Hematopoietic multipotent progenitor cell treated with erythropoietin and hydrocortisone succinate and interleukin-3 and kit ligand, for 17 days (in vitro differentiated cells): ENCODE results near the gene JHY.
"Not testable (repeated sequence)": the region's sequence is repeated elsewhere in the genome, so short reads cannot be mapped to it uniquely, and the experiment has no call there.

Source experiments
- DNase-seq: peaks from one replicate; pipeline ENCODE4 v3.0.0-alpha.2; 2015; ENCODE audit warnings: low spot score

Gene JHY

DNA sequence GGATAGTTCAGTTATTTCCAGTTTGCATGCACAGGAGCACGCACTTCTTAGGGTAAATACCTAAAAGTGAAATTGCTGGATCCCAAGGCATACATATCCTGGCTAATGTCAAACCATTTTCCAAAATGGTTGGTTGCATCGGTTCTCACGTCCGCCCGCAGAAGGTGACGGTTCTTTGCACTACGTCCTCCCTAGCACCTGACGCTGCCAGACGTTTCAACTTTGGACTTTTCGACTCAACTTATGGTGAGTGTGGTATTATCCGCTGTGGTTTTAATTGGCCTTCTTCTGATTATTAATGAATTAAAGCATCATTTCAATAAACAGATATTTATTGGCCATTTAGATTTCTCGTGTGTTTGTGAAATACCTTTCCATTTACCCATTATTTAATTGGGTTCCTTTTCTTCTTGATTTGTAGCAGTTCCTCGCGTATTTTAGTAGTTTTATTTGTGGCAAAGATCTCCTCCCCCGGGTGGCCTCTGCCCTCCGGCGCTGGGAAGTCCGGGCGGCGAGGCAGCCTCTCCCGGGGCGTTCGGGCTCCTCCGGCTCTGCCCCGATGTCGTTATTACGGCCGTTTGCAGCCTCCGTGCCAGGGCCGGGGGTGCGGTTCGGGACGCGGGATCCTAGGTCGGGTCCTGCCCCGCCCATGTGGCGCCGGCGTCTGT lies at the start of gene JHY:
Gene JHY, plus strand, starts transcription at position 571 of the 668 bp plus-strand sequence. CDS start 3,091 bp downstream, outside the sequence.
- no peak for DNase-seq

DNA sequence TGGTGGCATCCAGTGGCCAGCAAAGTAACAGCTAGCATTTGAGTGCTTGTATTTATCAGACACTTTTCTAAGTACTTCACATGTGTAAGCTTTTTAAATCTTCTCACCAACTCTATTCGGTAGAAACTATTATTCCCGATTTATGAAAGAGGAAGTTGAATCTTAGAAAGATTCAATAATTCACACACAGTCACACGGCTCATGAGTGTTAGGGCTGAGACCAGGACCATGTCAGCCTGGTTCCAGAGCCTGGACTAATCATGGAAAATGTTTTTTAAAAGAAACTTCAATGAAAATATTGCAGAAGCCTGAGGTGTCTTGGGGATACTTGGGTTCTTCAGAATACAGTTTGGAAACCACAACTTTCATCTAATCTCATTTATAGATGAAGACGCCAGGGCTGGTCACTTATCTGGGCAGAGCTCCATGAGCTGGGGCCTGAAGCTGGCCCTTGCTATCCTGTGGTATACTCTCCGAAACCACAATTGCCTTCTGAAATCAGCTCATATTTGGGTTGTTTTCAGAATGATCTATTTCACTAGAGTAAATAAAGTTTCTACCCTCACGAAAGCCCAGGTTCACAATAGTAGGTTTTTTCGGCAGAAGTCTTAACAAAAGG lies 48.6 kb upstream of the JHY start:
- no peak for DNase-seq

DNA sequence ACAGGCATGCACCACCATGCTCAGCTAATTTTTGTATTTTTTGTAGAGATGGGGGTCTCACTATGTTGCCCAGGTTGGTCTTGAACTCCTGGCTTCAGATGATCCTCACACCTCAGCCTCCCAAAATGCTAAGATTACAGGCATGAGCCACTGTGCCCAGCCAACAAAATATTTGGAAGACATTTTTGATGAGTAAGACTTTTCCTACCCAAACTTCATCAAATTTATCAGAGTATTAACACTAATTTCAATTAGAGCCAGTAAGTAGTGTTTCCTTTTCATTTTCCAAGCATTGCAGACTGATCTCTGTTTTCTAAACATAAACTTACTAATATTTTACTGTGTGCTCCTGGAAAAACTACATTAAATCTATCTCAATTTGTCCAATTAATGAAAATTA lies 45.6 kb upstream of the JHY start:
- no peak for DNase-seq

DNA sequence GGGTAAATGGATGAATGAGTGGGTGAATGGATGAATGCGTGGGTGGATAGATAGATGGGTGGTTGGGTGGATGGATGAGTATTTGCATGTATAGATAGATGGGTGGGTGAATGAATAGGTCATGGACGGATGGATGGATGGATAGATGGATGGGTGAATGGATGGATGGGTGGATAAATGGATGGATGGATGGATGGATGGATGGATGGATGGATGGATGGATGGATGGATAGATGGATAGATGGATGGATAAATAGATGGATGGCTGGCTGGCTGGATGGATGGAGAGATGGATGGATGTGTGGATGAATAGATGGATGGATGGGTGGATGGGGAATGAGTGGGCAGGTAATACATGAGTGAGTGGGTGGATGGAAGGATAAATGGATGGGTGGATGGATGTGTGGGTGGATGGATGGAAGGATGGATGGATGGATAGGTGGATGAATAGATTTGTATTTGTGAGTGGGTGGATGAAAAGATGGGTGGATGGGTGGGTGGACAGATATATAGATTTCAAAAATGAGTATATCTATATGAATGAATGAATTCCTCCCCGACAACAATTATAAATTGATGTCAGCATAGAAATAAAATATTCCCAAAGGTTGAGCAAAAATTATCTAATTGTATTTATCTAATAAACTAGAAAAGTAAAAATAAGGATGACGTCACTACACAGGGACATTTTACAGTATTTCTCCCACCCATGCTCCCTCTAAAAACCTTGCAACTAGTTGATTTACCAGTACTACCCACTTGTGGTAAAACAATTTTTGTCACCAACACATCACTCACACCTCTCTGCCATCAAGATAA lies 44.8 kb upstream of the JHY start:
- no peak for DNase-seq

DNA sequence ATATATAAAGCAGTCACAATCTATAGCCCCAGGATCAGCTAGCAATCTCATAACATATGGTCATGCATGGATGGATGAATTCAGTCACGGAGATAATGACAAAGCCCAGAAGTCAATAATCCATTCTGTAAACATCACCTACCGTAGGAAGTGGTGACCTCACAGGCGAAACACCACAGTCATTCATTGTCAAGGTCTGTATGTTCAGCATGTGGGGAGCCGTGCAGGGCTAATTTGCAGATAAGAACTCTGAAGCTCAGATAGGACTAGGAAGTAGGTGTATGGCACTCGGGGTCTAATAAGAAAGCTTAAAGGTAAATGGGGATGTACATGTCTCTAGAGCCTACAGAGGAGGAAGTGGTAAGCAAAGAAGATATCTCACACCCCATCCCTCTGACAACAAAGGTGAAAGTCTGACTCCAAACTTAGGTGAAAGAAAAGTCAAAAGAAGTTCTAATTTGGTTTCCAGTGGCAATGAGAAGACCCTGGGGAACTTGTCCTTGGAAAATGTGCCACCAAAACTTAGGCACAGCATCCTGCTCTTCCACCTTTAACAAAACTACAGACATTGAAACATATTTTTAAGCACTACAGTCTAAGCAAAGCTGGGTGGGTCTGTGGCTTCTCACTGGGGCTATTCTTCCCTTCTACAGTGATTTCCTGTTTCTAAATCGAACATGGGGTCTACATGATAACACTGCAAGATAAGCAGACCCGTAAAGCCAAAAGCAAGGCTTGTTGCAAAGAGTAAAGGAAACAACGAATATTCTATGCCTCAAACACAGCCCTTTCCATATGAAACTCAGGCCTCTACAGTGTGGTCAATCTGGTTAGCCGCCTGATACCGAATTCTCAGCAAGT lies 39.0 kb upstream of the JHY start:
- DNase-seq, result no peak

DNA sequence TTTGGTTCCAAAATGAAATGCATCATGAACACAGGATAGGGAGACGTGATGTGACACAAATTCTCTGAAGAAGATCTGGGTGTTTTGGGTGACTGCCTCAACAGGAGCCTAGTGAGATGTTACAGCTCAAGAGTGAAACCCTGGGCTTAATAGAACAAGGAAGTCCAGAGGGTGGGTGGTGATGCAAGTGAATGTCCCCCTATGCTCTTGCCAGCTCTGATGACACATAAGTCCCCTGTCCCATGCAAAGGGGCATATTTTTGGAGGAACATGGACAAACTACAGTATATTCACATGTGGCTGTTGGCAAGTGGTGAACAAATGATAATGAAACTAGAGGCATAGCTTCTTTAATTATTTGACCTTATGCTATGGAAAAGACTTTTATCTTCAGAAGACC lies 35.1 kb upstream of the JHY start:
- no peak for DNase-seq

DNA sequence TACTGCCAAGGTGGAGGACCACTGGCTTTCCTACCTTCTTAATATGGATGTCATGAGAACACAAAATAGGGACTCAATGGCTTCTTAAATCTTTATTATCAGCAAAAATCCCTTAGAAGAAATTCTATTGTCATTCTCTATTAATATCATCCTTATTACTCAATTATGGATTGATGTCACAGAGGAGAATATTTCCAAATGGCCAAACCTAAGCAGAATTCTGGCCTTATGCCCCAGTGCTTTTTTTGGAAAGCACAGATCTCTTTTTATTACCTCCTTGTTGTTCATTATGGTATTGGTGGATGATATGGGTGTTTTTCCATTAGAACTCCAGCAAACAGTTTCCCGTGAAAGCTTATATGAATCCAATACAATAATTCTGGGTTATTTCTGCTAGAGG lies 34.4 kb upstream of the JHY start:
- no peak for DNase-seq

DNA sequence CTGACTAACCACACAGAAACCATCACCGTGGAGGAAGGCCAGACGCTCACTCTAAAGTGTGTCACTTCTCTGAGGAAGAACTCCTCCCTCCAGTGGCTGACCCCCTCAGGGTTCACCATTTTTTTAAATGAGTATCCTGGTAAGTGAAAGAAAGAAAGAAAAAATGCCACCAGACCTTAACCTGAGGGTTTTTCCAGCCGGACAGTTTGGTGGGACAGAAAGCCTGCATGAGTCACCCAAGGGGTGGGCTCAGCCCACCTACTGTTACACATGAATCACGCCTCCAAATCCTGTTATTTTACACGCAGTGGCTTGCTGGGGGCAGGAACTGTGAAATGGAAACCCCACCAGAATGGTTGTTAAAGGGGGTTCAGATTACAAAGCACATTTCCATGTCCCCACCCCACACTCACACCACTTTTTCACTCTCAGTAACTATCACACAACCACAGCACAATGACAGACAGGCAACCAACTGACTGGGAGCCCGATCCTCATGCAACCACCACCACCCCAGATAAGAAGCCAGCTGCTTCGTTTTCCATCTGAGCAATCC lies 32.4 kb upstream of the JHY start:
- no peak for DNase-seq

DNA sequence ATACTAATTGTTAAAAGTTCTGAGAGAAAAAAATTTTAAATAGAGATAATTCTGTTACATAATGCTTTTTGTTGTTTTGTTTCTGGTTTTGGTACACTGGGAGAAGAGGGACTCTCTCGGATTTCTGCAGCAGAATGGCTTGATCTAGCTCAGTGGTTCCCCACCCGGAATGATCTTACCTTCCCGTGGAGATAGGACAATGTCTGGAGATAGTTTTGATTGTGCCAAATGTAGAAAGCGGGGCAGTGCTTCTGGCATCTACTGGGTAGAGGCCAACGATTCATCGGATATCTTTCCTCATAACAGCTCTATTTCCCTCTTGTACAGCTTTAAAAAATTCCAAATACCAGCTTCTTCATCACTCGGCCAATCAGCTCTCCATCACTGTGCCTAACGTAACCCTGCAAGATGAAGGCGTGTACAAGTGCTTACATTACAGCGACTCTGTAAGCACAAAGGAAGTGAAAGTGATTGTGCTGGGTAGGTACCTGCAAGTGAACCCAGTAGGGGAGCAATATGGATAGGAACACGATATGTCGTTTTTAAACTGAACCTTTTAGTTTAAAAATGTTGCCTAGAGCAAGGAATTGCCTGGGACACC lies 31.1 kb upstream of the JHY start:
- DNase-seq, result no peak

DNA sequence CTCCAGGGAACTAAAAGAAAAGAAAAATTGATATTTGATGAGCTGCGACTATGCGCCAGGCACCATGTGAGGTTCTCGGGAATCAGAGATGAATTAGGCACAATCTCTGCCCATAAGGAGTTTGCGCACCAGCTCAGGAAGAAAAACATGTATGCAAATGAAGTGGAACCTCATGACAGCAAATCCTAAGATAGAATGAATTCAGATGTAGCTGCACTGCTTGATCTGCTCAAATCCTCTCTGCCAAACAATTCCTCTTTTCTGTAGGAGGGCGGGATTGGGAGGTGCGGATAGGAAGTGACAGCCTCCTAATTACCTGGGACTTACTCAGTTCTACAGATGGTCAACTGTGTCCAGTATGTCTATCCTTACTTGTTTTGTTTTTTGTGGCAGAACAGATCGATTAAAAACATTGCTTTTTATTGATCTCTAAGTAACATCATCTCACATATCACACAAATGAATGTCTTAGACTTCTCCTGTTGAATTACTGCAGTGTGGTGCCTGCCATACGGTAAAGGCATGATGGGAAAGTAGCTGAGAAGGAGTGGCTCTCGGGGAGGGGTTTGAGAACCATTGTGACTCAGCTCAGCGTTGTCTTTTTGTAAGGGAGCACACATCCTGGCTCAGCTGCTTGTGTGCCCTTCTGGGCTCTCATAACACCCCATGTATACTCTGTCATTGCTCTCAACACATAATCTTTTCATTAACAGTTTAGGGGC lies 30.3 kb upstream of the JHY start:
- no peak for DNase-seq

DNA sequence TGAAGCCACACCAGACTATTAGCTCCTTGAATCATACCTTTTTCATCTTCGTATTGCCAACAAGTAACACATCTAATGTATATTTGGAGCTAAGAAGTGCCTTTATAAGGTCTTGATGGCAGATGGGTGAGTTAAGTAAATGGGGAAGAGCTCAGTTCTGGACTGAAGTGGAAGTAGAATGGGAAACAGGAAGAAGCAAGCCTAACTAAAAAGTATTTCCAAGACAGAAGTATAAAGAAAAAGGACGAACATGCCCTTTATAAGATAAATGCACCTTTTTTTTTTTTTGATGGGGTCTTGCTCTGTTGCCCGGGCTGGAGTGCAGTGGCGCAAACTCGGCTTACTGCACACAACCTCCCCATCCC lies 29.8 kb upstream of the JHY start:
- no peak for DNase-seq

DNA sequence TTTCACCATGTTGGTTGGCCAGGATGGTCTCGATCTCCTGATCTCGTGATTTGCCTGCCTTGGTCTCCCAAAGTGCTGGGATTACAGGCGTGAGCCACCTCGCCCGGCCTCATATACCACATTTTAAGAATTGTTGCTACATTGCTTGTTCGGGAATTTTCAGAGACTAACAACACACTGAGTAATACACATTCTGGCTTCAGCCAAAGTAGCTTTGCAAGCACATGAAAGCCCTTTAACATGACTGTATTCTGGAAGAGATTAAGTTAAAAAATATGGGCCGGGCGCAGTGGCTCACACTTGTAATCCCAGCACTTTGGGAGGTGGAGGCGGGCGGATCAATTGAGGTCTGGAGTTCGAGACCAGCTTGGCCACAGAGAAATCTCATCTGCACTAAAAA lies 29.3 kb upstream of the JHY start:
- DNase-seq, result no peak

DNA sequence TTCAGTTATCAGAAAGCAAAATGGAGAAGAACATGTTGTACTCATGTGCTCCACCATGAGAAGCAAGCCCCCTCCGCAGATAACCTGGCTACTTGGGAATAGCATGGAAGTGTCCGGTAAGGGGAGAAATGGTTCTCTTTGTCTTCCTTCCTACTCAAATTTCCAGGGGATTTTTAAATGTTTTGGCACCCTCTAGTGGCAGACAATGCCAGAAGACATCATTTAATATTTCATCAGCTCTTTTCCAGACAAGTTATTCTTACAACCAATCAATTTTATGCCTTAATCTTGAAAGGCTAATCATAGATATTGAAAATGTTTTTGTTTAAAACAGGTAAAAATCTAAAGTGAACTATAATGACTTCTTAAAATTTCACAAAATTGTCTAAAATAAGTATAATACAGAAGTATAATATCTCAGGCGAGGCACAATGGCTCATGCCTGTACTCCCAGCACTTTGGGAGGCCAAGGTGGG lies 28.6 kb upstream of the JHY start:
- peak; percentile 44 for DNase-seq

DNA sequence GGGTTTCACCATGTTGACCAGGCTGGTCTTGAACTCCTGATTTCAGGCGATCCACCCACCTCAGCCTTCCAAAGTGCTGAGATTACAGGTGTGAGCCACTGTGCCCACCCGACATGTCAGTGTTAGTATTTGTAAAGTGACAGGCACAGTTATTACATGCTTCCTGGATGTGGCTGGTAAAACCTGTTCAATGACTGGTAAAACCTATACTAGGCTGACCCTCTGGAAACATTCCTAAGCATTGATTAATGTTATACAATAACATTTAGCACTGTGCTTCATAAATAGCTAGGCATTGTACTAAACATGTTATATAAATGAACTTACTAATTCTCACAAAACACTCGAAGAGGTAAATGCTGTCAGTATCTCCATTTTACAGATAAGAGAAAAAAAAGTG lies 20.9 kb upstream of the JHY start:
- DNase-seq, result no peak

DNA sequence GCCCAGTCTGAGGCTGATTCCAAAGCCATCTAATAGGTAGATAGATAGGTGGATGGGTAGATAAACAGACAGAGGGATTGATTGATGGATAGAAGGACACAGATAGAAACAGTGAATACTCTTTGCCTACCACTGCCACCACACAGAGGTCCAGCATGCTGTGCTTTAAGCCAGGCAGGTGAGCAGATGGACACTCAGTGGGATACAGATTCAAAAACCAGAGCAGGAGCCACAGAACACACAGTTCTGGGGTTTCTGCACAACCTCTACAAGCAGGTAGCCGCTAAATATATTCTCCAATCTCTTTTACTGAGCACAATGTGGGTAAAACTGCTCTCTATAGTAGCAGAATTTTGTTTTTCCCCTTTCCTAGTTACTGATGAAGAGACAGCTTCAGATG lies 20.5 kb upstream of the JHY start:
- DNase-seq, result no peak

DNA sequence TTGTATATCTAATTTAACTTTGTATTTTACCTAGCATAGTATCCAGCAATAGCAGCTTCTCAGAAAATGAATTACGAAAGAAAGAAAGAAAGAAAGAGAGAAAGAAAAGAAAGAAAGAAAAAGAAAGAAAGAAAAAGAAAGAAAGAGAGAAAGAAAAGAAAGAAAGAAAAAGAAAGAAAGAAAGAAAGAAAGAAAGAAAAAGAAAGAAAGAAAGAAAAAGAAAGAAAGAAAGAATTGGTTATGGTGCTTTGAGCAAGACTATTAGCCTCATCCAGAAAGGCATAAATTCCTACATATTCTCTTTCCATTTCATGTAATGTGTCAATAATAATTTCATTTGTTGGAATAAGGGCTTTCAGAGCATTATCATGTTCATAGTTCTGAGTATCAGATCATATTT lies 19.4 kb upstream of the JHY start:
- not testable (repeated sequence) for DNase-seq

DNA sequence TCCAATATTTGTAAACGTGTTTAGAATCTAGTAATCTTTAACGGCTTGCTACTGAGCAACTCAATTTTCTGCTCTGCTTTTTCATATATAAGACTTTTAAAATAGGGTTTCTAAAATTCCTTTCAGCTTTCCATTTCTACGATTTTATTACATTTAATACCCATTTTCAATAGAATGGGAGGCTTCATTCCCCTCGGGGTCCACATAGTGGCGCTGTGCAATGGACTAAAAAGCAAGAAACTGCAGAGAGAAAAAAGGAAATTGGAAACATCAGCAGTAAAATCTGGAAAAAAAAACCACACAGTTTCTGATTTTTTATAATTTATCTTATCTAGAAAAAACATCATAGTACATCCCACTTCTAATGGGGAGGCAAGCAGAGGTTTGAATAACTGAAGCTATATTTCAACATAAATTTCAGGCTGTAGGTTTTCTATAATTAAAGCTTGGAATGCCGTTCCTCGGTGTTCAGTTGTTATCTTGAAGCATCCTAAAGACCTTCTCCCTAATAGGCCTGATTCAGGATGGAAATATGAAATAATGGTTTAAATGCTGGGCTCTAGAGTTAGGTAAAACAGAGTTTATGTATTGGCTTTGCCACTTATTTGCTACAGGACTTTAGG lies 18.7 kb upstream of the JHY start:
- no peak for DNase-seq

DNA sequence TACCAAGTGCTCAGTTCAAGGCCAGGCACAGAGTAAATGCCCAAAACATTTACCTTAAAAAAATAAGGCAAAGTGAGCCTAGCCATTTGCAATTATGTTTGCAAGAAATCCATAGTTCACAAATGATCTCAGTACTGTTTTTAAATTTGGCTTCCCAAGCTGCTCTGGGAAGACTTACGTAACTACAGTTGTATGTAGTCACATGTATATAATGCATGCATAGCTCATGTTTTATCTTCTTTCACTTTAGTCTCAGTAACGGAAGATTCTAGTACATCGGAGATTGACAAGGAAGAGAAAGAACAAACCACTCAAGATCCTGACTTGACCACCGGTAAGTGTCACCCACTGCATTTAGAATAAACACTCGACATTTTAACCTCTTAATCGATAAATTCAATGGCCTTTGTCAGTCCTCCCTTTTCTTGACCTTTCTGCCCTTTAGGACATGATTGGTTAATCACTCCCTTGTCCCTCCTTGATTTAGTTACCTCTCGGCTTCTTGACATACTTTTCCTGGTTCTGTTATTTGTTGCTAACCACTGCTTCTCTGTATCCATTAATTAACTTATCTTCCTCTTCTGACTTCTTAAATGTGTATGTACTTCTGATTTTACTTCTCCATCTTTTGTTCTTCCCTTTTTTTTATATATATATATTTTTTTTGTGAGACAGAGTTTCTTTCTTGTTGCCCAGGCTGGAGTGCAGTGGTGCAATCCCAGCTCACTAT lies 18.0 kb upstream of the JHY start:
- DNase-seq, result no peak

DNA sequence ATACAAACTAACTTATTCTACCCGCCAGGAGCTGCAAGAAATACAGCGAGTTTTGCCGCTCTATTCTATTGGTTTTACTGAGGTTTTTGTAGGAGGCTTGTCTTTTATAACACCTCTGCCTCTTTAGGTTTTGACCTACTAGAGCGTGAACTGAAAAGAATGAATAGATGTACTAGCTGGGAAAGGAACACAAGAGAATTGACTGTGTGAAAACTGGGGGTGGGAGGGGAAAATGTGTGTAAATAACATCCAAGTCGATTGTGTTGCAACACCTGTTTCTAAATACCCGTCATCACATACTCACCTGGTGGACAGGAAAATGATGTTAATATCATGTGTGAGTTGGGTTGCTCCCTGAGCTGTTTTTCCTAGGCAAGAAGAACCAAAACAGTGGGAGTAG lies 12.9 kb upstream of the JHY start:
- DNase-seq, result no peak

DNA sequence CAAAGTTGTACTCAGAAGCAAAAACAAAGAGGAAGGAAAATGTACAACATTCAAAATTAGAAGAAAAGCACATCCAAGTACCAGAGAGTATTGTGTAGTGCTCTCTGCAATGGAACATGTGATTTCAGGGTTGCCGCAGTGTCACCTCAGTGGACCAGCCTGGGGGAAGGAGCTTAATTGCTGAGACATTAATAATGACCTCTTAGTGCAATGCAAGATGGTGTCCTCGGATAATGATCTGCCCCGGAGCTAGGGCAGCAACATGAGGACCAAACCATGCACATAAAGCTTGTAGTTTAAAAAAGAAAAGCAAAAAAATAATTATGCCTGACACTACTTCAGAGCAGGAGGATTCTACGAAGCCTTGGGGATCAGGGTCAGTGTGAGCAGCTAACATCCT lies 11.3 kb upstream of the JHY start:
- no peak for DNase-seq
